ENCODE data around the gene JTB.
"Not testable (repeated sequence)": the region's sequence is repeated elsewhere in the genome, so short reads cannot be mapped to it uniquely, and the experiment has no call there.

JTB gene

DNA sequence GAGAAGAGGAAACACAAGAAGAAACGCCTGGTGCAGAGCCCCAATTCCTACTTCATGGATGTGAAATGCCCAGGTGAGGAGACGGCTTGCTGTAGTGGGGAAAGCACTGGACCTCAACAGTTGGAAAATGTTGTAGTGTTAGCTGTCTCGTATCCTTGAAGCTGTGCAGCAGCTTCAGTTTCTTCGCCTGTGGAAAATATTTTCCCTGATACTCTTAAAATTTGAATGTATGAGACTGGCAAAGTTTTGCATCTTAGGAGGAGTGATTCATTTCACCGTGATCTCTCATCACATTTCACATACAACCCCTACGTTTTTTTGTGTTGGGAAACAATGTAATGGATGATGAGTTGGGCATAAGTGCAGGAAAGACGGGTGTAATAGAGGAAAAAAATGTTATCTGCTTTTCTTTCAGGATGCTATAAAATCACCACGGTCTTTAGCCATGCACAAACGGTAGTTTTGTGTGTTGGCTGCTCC is 13.7 kb upstream of the JTB start:
- Histone ChIP-seq H3K36me3 (ENCODE audit: control insufficient read depth, insufficient read depth, low read length) (no peaks in the 10 kb centered on the region), H3K27me3 (ENCODE audit: control insufficient read depth, insufficient read depth, low read length) (no peaks in the 10 kb centered on the region), H3K4me1 (ENCODE audit: control insufficient read depth, insufficient read depth, low read length) (peaks cover 27% of the 10 kb centered on the region), H3K4me3 (ENCODE audit: low read length) (peak overlapping the region; percentile 88), H3K9me3 (ENCODE audit: control insufficient read depth, low read length) (no peaks in the 10 kb centered on the region), H3K9ac (ENCODE audit: low read length) (peak overlapping the region; percentile 98)

DNA sequence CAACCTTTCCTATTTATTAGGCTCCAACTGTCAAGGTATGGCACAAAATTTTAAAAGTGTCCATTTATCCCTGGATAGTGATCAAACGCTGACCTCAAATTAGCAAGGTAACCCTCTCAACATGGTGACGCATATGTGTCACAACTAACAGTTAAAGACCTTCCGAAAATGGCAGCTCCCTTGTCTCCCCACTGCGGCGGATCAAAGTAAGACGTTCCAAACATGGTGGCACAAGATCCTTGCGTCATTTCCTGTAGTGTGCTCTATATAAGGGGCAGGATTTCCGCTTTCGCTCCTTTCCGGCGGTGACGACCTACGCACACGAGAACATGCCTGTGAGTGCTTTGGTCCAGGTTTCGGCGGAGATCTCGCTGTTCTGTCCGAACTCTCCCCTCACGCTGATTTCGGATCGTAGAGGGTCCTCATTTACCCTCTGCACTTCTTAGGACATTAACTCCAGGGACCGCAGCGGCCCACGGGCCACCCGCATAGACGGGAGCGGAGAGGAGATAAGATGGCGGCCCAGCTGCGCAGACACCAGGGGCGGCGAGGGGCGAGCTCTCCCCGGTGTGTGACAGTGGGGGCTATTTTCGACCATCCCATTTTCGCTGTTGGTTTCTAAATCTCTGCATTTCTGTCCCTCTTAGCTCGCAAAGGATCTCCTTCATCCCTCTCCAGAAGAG is 13.1 kb upstream of the JTB start, which contains the start of gene RPS27:
Gene RPS27, plus strand, starts transcription at position 295 of the 683 bp plus-strand sequence. Its CDS starts 35 bp downstream, at position 330.
- H3K36me3 ChIP-seq (ENCODE audit: control insufficient read depth, insufficient read depth, low read length): no peaks in the 10 kb centered on the region
- no peaks in the 10 kb centered on the region for H3K27me3 ChIP-seq (ENCODE audit: control insufficient read depth, insufficient read depth, low read length)
- no peaks in the 10 kb centered on the region for H3K9me3 ChIP-seq (ENCODE audit: control insufficient read depth, low read length)
- peaks cover 27% of the 10 kb centered on the region for H3K4me1 ChIP-seq (ENCODE audit: control insufficient read depth, insufficient read depth, low read length)
- peak within 1 kb of the TSS; percentile 98 for H3K9ac ChIP-seq (ENCODE audit: low read length)
- peak within 1 kb of the TSS; percentile 88 for H3K4me3 ChIP-seq (ENCODE audit: low read length)

DNA sequence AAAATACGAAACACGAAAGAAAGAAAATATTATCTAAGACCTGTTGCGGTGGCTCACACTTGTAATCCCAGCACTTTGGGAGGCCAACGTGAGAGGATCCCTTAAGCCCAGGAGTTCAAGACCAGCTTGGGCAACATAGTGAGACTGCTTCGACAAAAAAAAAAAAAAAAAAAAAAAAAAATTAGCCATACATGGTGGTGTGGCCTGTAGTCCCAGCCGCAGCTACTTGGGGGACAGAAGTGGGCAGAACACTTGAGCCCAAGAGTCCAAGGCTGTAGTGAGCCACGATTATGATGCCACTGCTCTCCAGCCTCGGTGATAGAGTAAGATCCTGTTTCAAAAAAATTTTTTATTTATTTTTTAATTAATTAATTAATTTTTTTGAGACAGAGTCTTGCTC is 10.1 kb upstream of the JTB start:
- Histone ChIP-seq H3K4me1 (ENCODE audit: control insufficient read depth, insufficient read depth, low read length) (peaks cover 33% of the 10 kb centered on the region), H3K9me3 (ENCODE audit: control insufficient read depth, low read length) (no peaks in the 10 kb centered on the region), H3K9ac (ENCODE audit: low read length) (no peak overlapping the region), H3K27me3 (ENCODE audit: control insufficient read depth, insufficient read depth, low read length) (no peaks in the 10 kb centered on the region), H3K4me3 (ENCODE audit: low read length) (no peak overlapping the region), H3K36me3 (ENCODE audit: control insufficient read depth, insufficient read depth, low read length) (no peaks in the 10 kb centered on the region)

DNA sequence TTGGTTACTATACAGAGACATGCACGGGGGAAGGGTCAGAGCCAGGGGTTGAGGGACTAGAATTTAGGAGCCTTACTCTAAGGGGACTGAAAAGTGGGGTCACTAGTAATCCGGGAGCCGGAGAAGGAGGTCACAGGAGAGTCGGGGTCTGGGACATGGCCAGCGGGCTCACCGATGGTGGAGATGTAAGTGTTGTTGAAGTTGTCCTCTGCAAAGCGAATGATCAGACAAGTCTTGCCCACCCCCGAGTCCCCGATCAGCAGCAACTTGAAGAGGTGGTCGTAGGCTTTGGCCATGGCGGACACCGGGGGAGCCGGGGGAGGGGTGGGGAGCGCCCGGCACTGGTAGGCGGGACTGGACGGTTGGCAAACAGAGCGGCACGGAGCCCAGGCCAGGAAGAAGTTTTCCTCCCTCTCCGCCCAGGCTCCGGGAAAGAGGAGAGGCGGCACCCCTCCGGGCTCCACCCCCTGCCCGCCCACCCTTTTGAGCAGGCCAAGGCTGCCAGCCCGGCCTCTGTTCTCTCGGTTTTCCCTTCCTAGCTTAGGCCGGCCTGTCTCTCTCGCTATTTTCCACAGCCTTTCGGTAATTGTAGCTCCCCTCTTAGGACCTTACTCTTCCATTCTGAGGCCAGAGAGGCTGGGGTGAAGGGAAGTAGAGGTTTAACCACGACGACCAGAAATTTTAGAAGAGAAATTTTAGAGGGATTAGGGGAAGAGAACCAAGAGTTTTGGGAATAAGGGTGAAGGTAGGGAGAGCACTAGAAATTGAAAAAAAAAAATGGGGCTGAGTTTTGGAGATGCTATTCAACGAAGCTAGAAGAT is 8.7 kb upstream of the JTB start, which contains the start of gene RAB13:
Gene RAB13, minus strand, starts transcription at position 399 of the 821 bp plus-strand sequence. Its CDS starts 103 bp downstream, at position 296.
- H3K9me3 ChIP-seq (ENCODE audit: control insufficient read depth, low read length): no peaks in the 10 kb centered on the region

DNA sequence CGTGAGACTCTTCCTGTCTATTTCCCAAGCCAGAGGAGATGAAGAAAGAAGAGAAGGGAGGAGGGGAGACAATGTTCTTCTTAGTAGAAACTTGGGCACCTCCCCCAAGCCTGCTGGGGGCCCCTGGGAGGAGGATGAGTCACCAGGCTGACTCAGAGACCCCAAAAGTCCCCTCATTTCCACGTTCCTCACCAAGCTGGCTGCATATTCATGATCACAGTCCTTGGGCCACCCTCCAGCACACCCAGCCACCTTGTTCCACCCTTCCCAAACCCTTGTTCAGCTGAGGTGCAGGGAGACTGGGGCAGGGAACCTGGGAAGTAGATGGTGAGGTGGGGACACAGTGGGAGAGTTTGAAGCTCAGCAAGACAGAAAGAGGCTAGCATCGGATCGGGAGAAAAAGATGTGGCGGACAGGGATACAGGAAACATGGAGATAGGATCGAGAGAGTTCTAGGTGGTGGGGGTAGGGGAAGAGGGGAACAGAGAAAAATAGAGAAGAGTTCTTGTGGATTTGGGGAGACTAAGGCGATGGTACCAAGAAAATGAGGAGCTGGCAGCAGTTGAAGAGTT is 8.0 kb upstream of the JTB start:
- peaks cover 20% of the 10 kb centered on the region for H3K4me1 ChIP-seq (ENCODE audit: control insufficient read depth, insufficient read depth, low read length)
- H3K9me3 ChIP-seq (ENCODE audit: control insufficient read depth, low read length): no peaks in the 10 kb centered on the region
- peak overlapping the region; percentile 68 for H3K4me3 ChIP-seq (ENCODE audit: low read length)
- peaks cover 4% of the 10 kb centered on the region for H3K36me3 ChIP-seq (ENCODE audit: control insufficient read depth, insufficient read depth, low read length)
- peak overlapping the region; percentile 76 for H3K9ac ChIP-seq (ENCODE audit: low read length)
- H3K27me3 ChIP-seq (ENCODE audit: control insufficient read depth, insufficient read depth, low read length): no peaks in the 10 kb centered on the region

More for the DNA sequence above, 8.7 kb upstream of the JTB start, which contains the start of gene RAB13:
- Histone ChIP-seq H3K36me3 (ENCODE audit: control insufficient read depth, insufficient read depth, low read length) (peaks cover 4% of the 10 kb centered on the region), H3K9ac (ENCODE audit: low read length) (peak within 1 kb of the TSS; percentile 76), H3K4me1 (ENCODE audit: control insufficient read depth, insufficient read depth, low read length) (peaks cover 20% of the 10 kb centered on the region), H3K27me3 (ENCODE audit: control insufficient read depth, insufficient read depth, low read length) (no peaks in the 10 kb centered on the region), H3K4me3 (ENCODE audit: low read length) (peak within 1 kb of the TSS; percentile 68)

DNA sequence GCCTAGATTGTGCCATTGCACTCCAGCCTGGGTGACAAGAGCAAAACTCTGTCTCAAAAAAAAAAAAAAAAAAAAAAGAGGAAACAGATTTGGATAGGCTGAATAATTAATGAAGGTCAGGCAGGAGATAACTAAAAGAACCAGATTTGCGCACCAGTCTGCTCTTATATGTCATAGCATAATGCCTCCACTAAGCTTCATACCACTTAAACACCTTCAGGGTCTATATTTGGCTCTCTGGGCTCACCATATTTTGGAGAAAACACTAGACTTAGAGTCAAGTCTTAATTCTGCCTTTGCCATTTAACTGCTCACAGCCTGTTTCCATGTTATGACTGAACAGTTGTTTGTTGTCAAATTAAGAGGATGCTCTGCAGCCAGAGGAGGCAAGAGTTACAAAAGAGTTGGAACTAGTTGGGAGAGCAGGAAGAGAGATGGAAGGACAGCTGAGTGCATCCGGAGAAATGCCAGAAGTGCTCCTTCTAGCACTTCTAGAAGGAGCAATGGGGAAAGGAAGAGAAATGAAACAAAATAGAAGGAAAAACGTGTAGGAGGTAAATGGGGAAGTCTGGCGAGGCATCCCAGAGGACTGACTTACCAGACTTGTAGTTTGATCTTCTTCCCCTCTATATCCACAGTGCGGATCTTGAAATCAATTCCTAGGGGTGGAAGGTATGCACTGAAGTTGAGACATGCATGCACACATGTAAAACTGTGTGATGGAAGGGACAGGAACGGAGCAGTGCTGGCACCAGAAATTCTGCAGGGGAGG is 6.8 kb upstream of the JTB start:
- H3K4me1 ChIP-seq (ENCODE audit: control insufficient read depth, insufficient read depth, low read length): peaks cover 15% of the 10 kb centered on the region
- no peak overlapping the region for H3K4me3 ChIP-seq (ENCODE audit: low read length)
- H3K36me3 ChIP-seq (ENCODE audit: control insufficient read depth, insufficient read depth, low read length): peaks cover 4% of the 10 kb centered on the region
- no peaks in the 10 kb centered on the region for H3K9me3 ChIP-seq (ENCODE audit: control insufficient read depth, low read length)
- no peaks in the 10 kb centered on the region for H3K27me3 ChIP-seq (ENCODE audit: control insufficient read depth, insufficient read depth, low read length)
- no peak overlapping the region for H3K9ac ChIP-seq (ENCODE audit: low read length)

DNA sequence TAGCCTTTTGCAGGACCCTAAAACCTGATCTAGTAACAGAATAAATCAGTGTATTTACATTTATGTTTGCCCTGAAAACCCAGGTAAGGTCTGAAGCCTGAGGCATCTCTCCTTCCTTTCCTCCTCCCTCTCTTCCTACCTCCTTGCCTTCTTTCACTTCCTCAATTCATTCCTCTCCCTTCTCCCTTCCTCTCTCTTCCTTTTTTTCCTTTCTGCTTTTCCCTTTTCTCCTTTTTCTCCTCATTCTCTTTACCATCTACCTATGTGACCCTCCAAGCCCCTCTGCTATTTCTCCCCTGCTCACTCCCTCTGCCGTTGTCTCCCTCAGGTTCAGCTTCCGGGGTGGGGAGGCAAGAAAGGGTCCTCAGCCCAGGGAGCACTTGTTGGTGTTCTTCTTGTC is 4.3 kb upstream of the JTB start:
- H3K4me1 ChIP-seq (ENCODE audit: control insufficient read depth, insufficient read depth, low read length): peaks cover 11% of the 10 kb centered on the region
- H3K27me3 ChIP-seq (ENCODE audit: control insufficient read depth, insufficient read depth, low read length); H3K4me3 ChIP-seq (ENCODE audit: low read length); H3K9ac ChIP-seq (ENCODE audit: low read length); H3K36me3 ChIP-seq (ENCODE audit: control insufficient read depth, insufficient read depth, low read length); H3K9me3 ChIP-seq (ENCODE audit: control insufficient read depth, low read length): not testable (repeated sequence)

DNA sequence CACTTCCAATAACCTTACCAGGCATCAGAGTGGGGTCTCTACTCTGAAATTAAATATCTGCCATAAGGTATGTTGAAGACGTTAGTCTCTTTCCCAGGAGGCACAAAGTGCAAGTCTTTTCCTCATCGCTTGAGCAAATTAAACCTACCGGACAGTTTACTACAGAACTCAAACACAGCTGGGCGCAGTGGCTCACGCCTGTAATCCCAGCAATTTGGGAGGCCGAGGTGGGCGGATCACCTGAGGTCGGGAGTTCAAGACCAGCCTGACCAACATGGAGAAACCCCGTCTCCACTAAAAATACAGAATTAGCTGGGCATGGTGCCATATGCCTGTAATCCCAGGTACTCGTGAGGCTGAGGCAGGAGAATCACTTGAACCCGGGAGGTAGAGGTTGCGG is 1.6 kb upstream of the JTB start:
- not testable (repeated sequence) for H3K36me3 ChIP-seq (ENCODE audit: control insufficient read depth, insufficient read depth, low read length); H3K4me1 ChIP-seq (ENCODE audit: control insufficient read depth, insufficient read depth, low read length); H3K27me3 ChIP-seq (ENCODE audit: control insufficient read depth, insufficient read depth, low read length); H3K9me3 ChIP-seq (ENCODE audit: control insufficient read depth, low read length); H3K4me3 ChIP-seq (ENCODE audit: low read length); H3K9ac ChIP-seq (ENCODE audit: low read length)

DNA sequence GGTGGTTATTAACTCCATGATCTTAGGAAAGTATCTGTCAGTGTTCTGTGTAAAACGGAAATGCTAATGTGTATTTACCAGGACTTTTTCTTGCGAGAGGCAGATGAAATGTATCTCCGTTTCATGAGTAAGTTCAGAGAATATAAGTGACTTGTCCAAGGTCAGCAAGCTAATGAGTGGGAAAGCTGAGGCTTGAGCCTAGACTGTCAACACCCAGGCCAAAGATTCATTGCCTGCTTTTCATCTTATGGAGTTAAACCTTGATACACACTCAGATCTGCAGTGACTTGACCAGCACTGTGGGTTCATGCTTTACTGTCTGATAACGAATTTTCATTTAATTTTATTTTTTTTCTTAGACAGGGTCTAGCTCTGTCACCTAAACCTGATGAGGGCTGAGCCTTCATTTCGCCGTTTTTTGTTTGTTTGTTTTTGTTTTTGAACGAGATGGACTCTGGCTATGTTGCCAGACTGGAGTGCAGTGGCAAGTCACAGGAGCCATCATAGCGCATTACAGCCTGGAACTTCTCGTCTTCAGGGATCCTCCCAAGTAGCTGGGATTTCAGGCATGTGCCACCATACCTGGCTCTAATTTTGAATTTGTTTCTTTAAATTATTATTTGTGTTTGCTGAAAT is 918 bp upstream of the JTB start:
- Histone ChIP-seq H3K36me3 (ENCODE audit: control insufficient read depth, insufficient read depth, low read length) (peaks cover 4% of the 10 kb centered on the region), H3K4me1 (ENCODE audit: control insufficient read depth, insufficient read depth, low read length) (peaks cover 8% of the 10 kb centered on the region)

DNA sequence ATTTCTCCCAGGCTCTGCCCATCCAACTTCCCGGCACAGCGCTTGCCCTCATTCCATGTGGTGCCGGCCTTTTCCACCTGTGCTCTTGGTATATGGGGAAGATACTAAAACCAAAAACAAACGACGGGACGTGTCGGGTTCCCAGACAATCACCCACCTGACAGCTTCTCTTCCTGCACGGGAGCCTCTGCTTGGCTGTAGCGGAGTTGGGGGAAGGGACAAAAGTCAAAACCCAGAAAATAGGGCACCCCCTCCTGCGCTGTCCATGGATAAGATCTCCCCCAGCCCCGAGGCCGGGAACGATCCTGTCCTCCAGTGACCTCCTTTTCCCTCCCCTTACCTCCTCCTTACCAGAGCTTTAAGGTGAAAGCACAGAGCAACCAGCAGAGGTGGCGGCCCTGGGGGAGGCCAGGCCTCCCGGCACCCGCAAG is 640 bp downstream of the JTB start:
- Histone ChIP-seq H3K36me3 (ENCODE audit: control insufficient read depth, insufficient read depth, low read length) (no peaks in the 10 kb centered on the region), H3K9me3 (ENCODE audit: control insufficient read depth, low read length) (no peaks in the 10 kb centered on the region)

More for the DNA sequence above, 918 bp upstream of the JTB start:
- Histone ChIP-seq H3K9ac (ENCODE audit: low read length) (peak overlapping the region; percentile 93), H3K9me3 (ENCODE audit: control insufficient read depth, low read length) (no peaks in the 10 kb centered on the region), H3K4me3 (ENCODE audit: low read length) (peak overlapping the region; percentile 47), H3K27me3 (ENCODE audit: control insufficient read depth, insufficient read depth, low read length) (no peaks in the 10 kb centered on the region)

DNA sequence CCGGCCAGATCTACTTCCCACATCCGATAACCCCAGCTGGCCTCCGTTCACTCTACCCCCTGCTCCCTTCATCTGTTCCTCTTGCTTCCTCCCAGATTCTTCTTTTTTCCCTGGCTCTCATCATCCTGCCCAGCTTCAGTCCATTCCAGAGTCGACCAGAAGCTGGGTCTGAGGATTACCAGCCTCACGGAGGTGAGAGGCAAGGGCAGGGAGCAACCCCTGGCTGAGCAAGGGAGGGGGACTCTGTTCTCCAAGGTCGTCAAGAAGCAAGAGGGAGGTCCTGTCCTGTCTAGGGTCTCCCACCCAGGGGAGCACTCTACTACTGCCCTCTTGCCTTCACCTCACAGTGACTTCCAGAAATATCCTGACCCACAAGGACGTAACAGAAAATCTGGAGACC is 3.9 kb downstream of the JTB start:
- Histone ChIP-seq H3K9ac (ENCODE audit: low read length) (no peak overlapping the region), H3K27me3 (ENCODE audit: control insufficient read depth, insufficient read depth, low read length) (no peaks in the 10 kb centered on the region), H3K4me1 (ENCODE audit: control insufficient read depth, insufficient read depth, low read length) (peaks cover 8% of the 10 kb centered on the region), H3K36me3 (ENCODE audit: control insufficient read depth, insufficient read depth, low read length) (no peaks in the 10 kb centered on the region), H3K9me3 (ENCODE audit: control insufficient read depth, low read length) (no peaks in the 10 kb centered on the region), H3K4me3 (ENCODE audit: low read length) (no peak overlapping the region)

More for the DNA sequence above, 640 bp downstream of the JTB start:
- Histone ChIP-seq H3K4me3 (ENCODE audit: low read length) (peak overlapping the region; percentile 92), H3K9ac (ENCODE audit: low read length) (peak overlapping the region; percentile 93), H3K4me1 (ENCODE audit: control insufficient read depth, insufficient read depth, low read length) (peaks cover 8% of the 10 kb centered on the region), H3K27me3 (ENCODE audit: control insufficient read depth, insufficient read depth, low read length) (no peaks in the 10 kb centered on the region)

Measured in mucosa of stomach (tissue), 1 donor.